A549 (cell line): ENCODE results near the gene NEIL3. TPM values are rescaled to one million over a fixed set of nuclear protein-coding genes. Genes with fewer than 3 reads are reported as not detected.

ENCODE experiments used
- ATAC-seq, 2 experiments: fragments of 200-7000 bp in 1 of 2; fragments of >200 bp in 1 of 2; cut with Nextera tagmentation in 1 of 2; cut with Tn5 transposase in 1 of 2; 3 replicates each; pipeline versions ENCODE4 v1.8.0 to v1.9.1; 2018 to 2020; ENCODE audit warnings: mild to moderate bottlenecking in 1 of 2, moderate library complexity in 1 of 2
- CTCF ChIA-PET: fragments of 300-600 bp; sonication (Branson Sonifier 250); formaldehyde crosslinking; extraction: SDS; loops from one replicate; lab custom pipeline; 2021; ENCODE audit warnings: antibody characterized with exemption, inconsistent platforms; lab: Yijun Ruan, JAX
- POLR2A ChIA-PET: fragments of 350-600 bp; formaldehyde crosslinking; extraction: SDS; loops from one replicate; lab custom pipeline; 2021; ENCODE audit warnings: antibody characterized with exemption, inconsistent platforms; lab: Yijun Ruan, JAX
- DNase-seq, 2 experiments: peaks; one replicate each; pipeline versions ENCODE4 v3.0.0 to v3.0.0-alpha.2; 2011 to 2016; ENCODE audit warnings: low read depth in 1 of 2, low spot score in 1 of 2
- FAIRE-seq: peaks from 2 replicates; lab custom pipeline; 2011; peaks lifted over from hg19 to GRCh38; lab: Jason Lieb, UNC
- H3K27ac ChIP-seq, 2 experiments: fragments of >200 bp; sonication (Bioruptor Twin); formaldehyde crosslinking; 3 replicates each; pipeline ENCODE4 v1.5.1; 2016 to 2017
- H3K4me1 ChIP-seq: fragments of >200 bp; sonication (Bioruptor Twin); formaldehyde crosslinking; 3 replicates; pipeline ENCODE4 v1.6.1; 2016
- H3K4me2 ChIP-seq: fragments of >200 bp; sonication (Bioruptor Twin); formaldehyde crosslinking; 3 replicates; pipeline ENCODE4 v1.6.1; 2016
- H3K4me3 ChIP-seq: fragments of >200 bp; sonication (Bioruptor Twin); formaldehyde crosslinking; 3 replicates; pipeline ENCODE4 v1.5.1; 2016
- H3K9me3 ChIP-seq: fragments of >200 bp; sonication (Bioruptor Twin); formaldehyde crosslinking; 3 replicates; pipeline ENCODE4 v1.6.1; 2016
- BHLHE40 ChIP-seq: IDR thresholded peaks from 2 replicates; pipeline ENCODE4 v1.6.1; 2012; ENCODE audit warnings: low read depth, low read length, inconsistent platforms
- CBX8 ChIP-seq: fragments of 200-600 bp; sonication (generic); IDR thresholded peaks from 2 replicates; pipeline ENCODE4 v1.6.1; 2016
- EHF ChIP-seq: fragments of 250-450 bp; sonication (Bioruptor Pico); IDR thresholded peaks from 2 replicates; pipeline ENCODE4 v1.5.0; 2020; ENCODE audit warnings: mild to moderate bottlenecking
- EHMT2 ChIP-seq: fragments of 200-600 bp; sonication (generic); IDR thresholded peaks from 2 replicates; pipeline ENCODE4 v1.6.1; 2016; ENCODE audit warnings: antibody characterized with exemption, low read depth, mild to moderate bottlenecking, moderate library complexity
- EP300 ChIP-seq, 2 experiments: fragments of >200 bp; sonication (Bioruptor Twin); formaldehyde crosslinking; IDR thresholded peaks; 2 replicates in 1 of 2; 3 replicates in 1 of 2; pipeline ENCODE4 v1.6.1; 2016 to 2017
- FOSL2 ChIP-seq, 2 experiments: fragments of 450-650 bp in 1 of 2; fragments of >200 bp in 1 of 2; sonication (Bioruptor Twin) in 1 of 2; formaldehyde crosslinking; IDR thresholded peaks; 2 replicates each; pipeline versions ENCODE4 v1.5.0 to v1.6.1; 2016 to 2020; ENCODE audit warnings: mild to moderate bottlenecking in 1 of 2, moderate library complexity in 1 of 2
- FOXS1 ChIP-seq: fragments of 250-450 bp; sonication (Bioruptor Pico); IDR thresholded peaks from 2 replicates; pipeline ENCODE4 v1.5.0; 2020; ENCODE audit warnings: mild to moderate bottlenecking, moderate library complexity
- HEYL ChIP-seq: fragments of 250-450 bp; sonication (Bioruptor Pico); IDR thresholded peaks from 2 replicates; pipeline ENCODE4 v1.8.0; 2021; ENCODE audit warnings: mild to moderate bottlenecking, moderate library complexity
- HOXB13 ChIP-seq: fragments of 250-450 bp; sonication (Bioruptor Pico); IDR thresholded peaks from 2 replicates; pipeline ENCODE4 v1.5.0; 2020; ENCODE audit warnings: low read depth, mild to moderate bottlenecking, moderate library complexity
- JUNB ChIP-seq: fragments of >200 bp; sonication (Bioruptor Twin); formaldehyde crosslinking; IDR thresholded peaks from 2 replicates; pipeline ENCODE4 v1.6.1; 2016
- KDM5A ChIP-seq: fragments of 200-600 bp; sonication (generic); IDR thresholded peaks from 2 replicates; pipeline ENCODE4 v1.6.1; 2016; ENCODE audit warnings: antibody characterized with exemption, mild to moderate bottlenecking
- NR3C1 ChIP-seq: fragments of >200 bp; sonication (Bioruptor Twin); formaldehyde crosslinking; IDR thresholded peaks from 3 replicates; pipeline ENCODE4 v1.6.1; 2017
- POLR2A ChIP-seq: IDR thresholded peaks from 2 replicates; pipeline ENCODE4 v1.6.1; 2012; ENCODE audit warnings: mild to moderate bottlenecking, low read length
- RARB ChIP-seq: fragments of 250-450 bp; sonication (Bioruptor Pico); IDR thresholded peaks from 2 replicates; pipeline ENCODE4 v1.8.0; 2021; ENCODE audit warnings: mild to moderate bottlenecking, moderate library complexity
- RNF2 ChIP-seq: fragments of 200-600 bp; sonication (generic); IDR thresholded peaks from 2 replicates; pipeline ENCODE4 v1.6.1; 2016; ENCODE audit warnings: low read depth, mild to moderate bottlenecking, antibody characterized with exemption, moderate library complexity, borderline replicate concordance
- SREBF2 ChIP-seq: fragments of 450-650 bp; IDR thresholded peaks from 2 replicates; pipeline ENCODE4 v1.6.1; 2014; ENCODE audit warnings: mild to moderate bottlenecking, moderate library complexity
- TP53 ChIP-seq: fragments of 250-450 bp; sonication (Bioruptor Pico); IDR thresholded peaks from 2 replicates; pipeline ENCODE4 v1.5.0; 2021; ENCODE audit warnings: mild to moderate bottlenecking, moderate library complexity
- ZC3H11A ChIP-seq: fragments of 450-650 bp; IDR thresholded peaks from 2 replicates; pipeline ENCODE4 v1.6.1; 2014; ENCODE audit warnings: antibody characterized with exemption, mild to moderate bottlenecking
- ZFP36 ChIP-seq: fragments of 450-650 bp; IDR thresholded peaks from 2 replicates; pipeline ENCODE4 v1.6.1; 2014; ENCODE audit warnings: borderline replicate concordance; ENCODE audit not compliant: partially characterized antibody
- ZSCAN20 ChIP-seq: fragments of 250-450 bp; sonication (Bioruptor Pico); IDR thresholded peaks from 2 replicates; pipeline ENCODE4 v1.8.0; 2022; ENCODE audit warnings: mild to moderate bottlenecking, moderate library complexity
- WGBS: methylation state at CpG from one replicate; pipeline ENCODE4 v1.1.6; 2017; ENCODE audit errors: missing lambda C conversion rate; 5-methylcytosine and 5-hydroxymethylcytosine counted together
- polyA plus RNA-seq, 4 experiments: library from polyadenylated mRNA; depleted of rRNA in 3 of 4; stranded (reverse); fragments of >200 nt; fragmentation: RNase III in 1 of 4; extraction: RNeasy Plus Mini Kit Qiagen cat#74134 plus additional on column Dnase treatment in 1 of 4; gene quantifications; 2 replicates in 3 of 4; 3 replicates in 1 of 4; pipeline ENCODE4 v1.2.3, GENCODE V29; 2011 to 2017
- TF ChIP-seq, protein P1 (sequence below): fragments of 450-650 bp; IDR thresholded peaks from 2 replicates; pipeline ENCODE4 v1.6.1; 2014; ENCODE audit warnings: antibody characterized with exemption
- TF ChIP-seq, protein P2 (sequence below): fragments of 250-450 bp; sonication (Bioruptor Pico); IDR thresholded peaks from 2 replicates; pipeline ENCODE4 v1.5.0; 2020; ENCODE audit warnings: low read depth, mild to moderate bottlenecking, moderate library complexity
- TF ChIP-seq, protein P3 (sequence below): fragments of >200 bp; sonication (Bioruptor Twin); formaldehyde crosslinking; IDR thresholded peaks from 2 replicates; pipeline ENCODE4 v1.6.1; 2016
- TF ChIP-seq, protein P4 (sequence below): IDR thresholded peaks from 2 replicates; pipeline ENCODE4 v1.6.1; 2012

The NEIL3 gene
- polyA plus RNA-seq, 2 of the 4 experiments (the other 2 are of a cell fraction): 23.4 to 42.0 TPM

DNA sequence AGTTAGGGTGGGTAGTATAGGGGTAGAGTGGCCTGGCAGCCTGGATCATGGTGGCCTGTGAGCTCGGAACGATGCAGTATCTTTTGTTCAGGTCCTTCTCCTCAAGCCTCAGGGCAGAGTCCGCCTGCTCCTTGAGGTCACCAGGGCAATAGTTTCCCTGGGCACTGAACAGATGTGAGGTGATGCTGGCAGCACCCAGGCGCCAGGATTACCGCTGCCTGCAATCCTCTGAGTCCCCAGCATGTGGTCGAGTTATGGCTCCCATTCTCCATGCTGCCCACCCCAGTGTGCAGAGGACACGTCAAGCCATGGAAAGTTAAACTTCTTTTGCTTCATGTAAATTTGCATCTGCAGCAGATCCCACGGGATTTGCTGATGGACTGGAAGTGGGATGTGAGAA lies 38.7 kb downstream of the NEIL3 start (continued):
- TF ChIP-seq, protein P1, sequence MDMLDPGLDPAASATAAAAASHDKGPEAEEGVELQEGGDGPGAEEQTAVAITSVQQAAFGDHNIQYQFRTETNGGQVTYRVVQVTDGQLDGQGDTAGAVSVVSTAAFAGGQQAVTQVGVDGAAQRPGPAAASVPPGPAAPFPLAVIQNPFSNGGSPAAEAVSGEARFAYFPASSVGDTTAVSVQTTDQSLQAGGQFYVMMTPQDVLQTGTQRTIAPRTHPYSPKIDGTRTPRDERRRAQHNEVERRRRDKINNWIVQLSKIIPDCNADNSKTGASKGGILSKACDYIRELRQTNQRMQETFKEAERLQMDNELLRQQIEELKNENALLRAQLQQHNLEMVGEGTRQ: no peak
- TF ChIP-seq FOSL2 (IDR thresholded peaks at IDR 0.05): no peak
- no peak for TF ChIP-seq FOSL2 (CRISPR knock-in tag; IDR thresholded peaks at IDR 0.05)
- no peak for TF ChIP-seq SREBF2

DNA sequence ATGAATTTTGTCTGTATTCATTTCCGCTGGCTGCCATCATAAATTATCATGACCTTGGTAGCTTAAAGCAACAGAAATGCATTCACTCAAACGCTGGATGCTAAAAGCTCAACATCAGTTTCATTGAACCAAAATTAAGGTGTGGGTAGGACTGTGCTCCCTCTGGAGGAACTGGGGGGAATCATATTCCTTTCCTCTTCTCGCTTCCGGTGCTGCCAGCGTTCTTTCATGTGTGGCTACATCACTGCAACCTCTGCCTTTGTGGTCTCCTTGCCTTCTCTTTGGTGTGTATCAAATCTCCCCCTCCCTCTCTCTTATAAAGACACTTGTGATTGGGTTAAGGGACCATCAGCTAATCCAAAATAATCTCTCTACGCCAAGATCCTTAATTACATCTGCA lies 39.5 kb downstream of the NEIL3 start:
- TF ChIP-seq RARB (CRISPR knock-in tag) (no peak), JUNB (no peak), SREBF2 (no peak), FOXS1 (no peak), HEYL (no peak), ZFP36 (no peak), TP53 (CRISPR knock-in tag) (no peak), CBX8 (no peak), RNF2 (no peak), NR3C1 (no peak), BHLHE40 (no peak), EHF (no peak), EP300 (IDR thresholded peaks at IDR 0.05) (no peak), POLR2A (no peak), ZC3H11A (no peak), KDM5A (no peak)
- TF ChIP-seq, protein P1: no peak
- TF ChIP-seq, protein P2, sequence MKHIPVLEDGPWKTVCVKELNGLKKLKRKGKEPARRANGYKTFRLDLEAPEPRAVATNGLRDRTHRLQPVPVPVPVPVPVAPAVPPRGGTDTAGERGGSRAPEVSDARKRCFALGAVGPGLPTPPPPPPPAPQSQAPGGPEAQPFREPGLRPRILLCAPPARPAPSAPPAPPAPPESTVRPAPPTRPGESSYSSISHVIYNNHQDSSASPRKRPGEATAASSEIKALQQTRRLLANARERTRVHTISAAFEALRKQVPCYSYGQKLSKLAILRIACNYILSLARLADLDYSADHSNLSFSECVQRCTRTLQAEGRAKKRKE (CRISPR knock-in tag): no peak
- TF ChIP-seq, protein P3, sequence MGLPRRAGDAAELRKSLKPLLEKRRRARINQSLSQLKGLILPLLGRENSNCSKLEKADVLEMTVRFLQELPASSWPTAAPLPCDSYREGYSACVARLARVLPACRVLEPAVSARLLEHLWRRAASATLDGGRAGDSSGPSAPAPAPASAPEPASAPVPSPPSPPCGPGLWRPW: no peak
- TF ChIP-seq, protein P4, sequence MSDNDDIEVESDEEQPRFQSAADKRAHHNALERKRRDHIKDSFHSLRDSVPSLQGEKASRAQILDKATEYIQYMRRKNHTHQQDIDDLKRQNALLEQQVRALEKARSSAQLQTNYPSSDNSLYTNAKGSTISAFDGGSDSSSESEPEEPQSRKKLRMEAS: no peak
- TF ChIP-seq, all 56 proteins: peak for 0
- ChIA-PET POLR2A (no interaction called here), CTCF (interaction anchor here (1.8 kb wide), 1 partner anchor 99 kb away, joined by 7 read pairs; no protein-coding TSS in a partner anchor)
- Histone ChIP-seq H3K9me3 (no peaks in the 10 kb centered on the region), H3K27ac (no peak overlapping the region), H3K4me3 (no peak overlapping the region), H3K4me2 (no peak overlapping the region), H3K4me1 (no peaks in the 10 kb centered on the region)
- no peak for FAIRE-seq
- no peak for DNase-seq
- ATAC-seq: peak in 1 of 2 experiments; percentile 40; a peak in 1 of 6 replicates
- WGBS: 90% methylated on average over 6 of the region's 6 CpGs

DNA sequence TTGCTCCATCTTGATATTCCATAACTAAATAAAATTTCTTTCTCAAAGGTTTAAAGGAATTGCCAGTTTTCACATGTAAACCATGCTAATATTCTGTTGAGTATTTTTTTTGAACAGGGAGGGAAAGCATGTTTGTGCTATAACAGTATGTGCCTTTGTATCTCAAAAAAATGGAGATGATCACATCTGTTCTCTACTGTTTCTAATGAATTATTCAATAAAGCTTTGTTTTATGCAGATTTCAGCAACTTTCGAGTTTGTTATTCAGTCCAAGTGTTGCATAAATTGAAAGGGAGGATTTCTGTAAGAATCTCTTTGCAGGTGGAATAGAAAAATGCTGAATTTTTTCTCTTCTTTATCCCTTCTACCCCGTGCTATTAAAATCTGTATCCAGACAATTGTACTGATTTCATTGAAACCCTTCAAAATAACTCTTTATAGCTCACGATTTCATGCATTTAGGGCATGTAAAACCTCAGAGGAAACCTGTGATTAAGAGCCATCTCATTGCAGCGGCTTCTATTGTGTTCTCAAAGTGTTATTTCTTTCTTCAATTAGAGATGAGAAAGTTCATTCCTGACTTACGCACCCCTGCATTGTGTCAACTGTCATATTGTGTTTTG lies 42.1 kb downstream of the NEIL3 start:
- DNase-seq: no peak
- H3K9me3 ChIP-seq: no peaks in the 10 kb centered on the region
- TF ChIP-seq ZSCAN20 (CRISPR knock-in tag) (no peak), EHMT2 (no peak), HOXB13 (CRISPR knock-in tag) (no peak)
- TF ChIP-seq, all 56 proteins: peak for 0
- H3K27ac ChIP-seq: no peak overlapping the region
- ChIA-PET CTCF (no interaction called here), POLR2A (no interaction called here)
- WGBS: 90% methylated on average over 5 of the region's 5 CpGs
- peaks cover 10% of the 10 kb centered on the region for H3K4me1 ChIP-seq
- ATAC-seq (no peak), FAIRE-seq (no peak)
- H3K4me3 ChIP-seq: no peak overlapping the region
- no peak overlapping the region for H3K4me2 ChIP-seq
